NT2/D1 (cell line): ENCODE data around the gene TLL1.

Experiments
- SUZ12 ChIP-seq: IDR thresholded peaks from 2 replicates; pipeline ENCODE4 v1.6.1; 2011; ENCODE audit not compliant: insufficient read length, insufficient read depth; ENCODE audit errors: extremely low read depth
- YY1 ChIP-seq: IDR thresholded peaks from 2 replicates; pipeline ENCODE4 v1.6.1; 2011; ENCODE audit not compliant: insufficient read length, insufficient read depth
- ZNF274 ChIP-seq: IDR thresholded peaks from 2 replicates; pipeline ENCODE4 v1.6.1; 2011; ENCODE audit warnings: mild to moderate bottlenecking, low read depth, low read length

DNA sequence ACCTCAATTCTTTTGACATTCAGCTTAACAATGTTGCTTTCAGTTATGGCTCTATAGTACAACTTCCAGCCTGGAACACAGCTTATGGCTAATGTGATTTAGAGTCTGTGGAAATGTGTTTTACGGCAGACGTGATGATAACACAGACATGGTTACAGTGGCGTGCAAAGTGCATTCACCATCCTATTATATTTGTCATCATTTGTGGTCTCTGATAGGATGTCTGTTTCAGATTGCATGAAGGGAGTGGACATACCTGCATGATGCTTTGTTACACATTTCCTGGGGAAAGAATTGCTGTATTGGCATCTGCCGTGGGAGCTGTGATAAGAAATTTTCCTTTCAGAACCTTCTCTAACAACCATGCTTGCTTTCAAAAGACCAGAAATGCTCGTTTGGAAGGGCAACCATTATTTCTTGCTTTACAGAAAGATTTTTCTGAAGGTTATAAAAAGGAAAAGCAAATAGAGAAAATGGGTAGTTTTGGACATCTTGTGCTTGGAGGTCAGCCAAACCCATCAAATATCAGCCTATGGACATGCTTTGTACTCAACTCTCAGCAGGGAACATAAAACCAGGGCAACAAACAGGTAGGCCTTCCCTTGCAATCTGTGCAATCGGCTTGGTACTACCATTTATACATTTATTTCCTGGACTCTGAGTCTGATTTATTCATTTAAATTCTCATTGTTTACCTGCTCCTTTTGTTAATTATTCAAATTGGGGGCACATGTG, 273.9 kb downstream of the TLL1 start:
- TF ChIP-seq YY1 (no peak), ZNF274 (no peak), SUZ12 (no peak)
